Pancreas (tissue), 10 donors: ENCODE results near the gene SFTPB. TPM values are rescaled to one million over a fixed set of nuclear protein-coding genes. Genes with fewer than 3 reads are reported as not detected.

Experiments
- ATAC-seq, 4 donors: fragments of 200-7000 bp; cut with Tn5 transposase; one replicate each; pipeline versions ENCODE4 v1.8.0 to v1.9.1; 2020; ENCODE audit warnings: mild to moderate bottlenecking in 4 of 4, moderate library complexity in 4 of 4
- DNase-seq, 6 donors: peaks; one replicate each; pipeline ENCODE4 v3.0.0-alpha.2; 2020
- FAIRE-seq: peaks from 2 replicates; lab custom pipeline; 2012; peaks lifted over from hg19 to GRCh38; lab: Jason Lieb, UNC
- H3K27ac ChIP-seq, 4 donors: fragments of 200-600 bp; sonication (generic); 1 replicate in 3 of 4; 2 replicates in 1 of 4; pipeline versions ENCODE4 v1.5.0 to v1.8.0; 2020
- H3K27me3 ChIP-seq, 4 donors: fragments of 200-600 bp; one replicate each; pipeline ENCODE4 v1.8.0; 2021
- H3K36me3 ChIP-seq, 3 donors: fragments of 200-600 bp; sonication (generic) in 1 of 3; one replicate each; pipeline versions ENCODE4 v1.5.0 to v1.8.0; 2020 to 2021
- H3K4me1 ChIP-seq, 3 donors: fragments of 200-600 bp; one replicate each; pipeline ENCODE4 v1.8.0; 2021
- H3K4me3 ChIP-seq, 4 donors: fragments of 200-600 bp; sonication (generic) in 2 of 4; one replicate each; pipeline versions ENCODE4 v1.5.0 to v1.8.0; 2020 to 2021
- H3K9me3 ChIP-seq, 4 donors: fragments of 200-600 bp; one replicate each; pipeline ENCODE4 v1.8.0; 2021
- WGBS, 2 donors: extraction: QIAGEN DNeasy Blood & Tissue Kit; methylation state at CpG; one replicate each; pipeline ENCODE4 v1.1.7; 2013; 5-methylcytosine and 5-hydroxymethylcytosine counted together
- intact Hi-C, 3 donors: fragments of 100-400 bp; cut with DNase I; formaldehyde crosslinking; loops; one replicate each; pipeline versions ENCODE4 v1.11.1 to v1.14.2; 2022
- polyA plus RNA-seq, 2 donors: library from polyadenylated mRNA; stranded (reverse); fragments of 200-250 nt; gene quantifications; one replicate each; pipeline ENCODE4 v1.2.3, GENCODE V29; 2013
- total RNA-seq, 6 donors: library from RNA; stranded (reverse); fragmentation: NEBNext Ultra II Directional in 4 of 6; extraction: Animal tissue kit (Norgen Biotek cat#: 25700) in 4 of 6; gene quantifications; one replicate each; pipeline versions ENCODE4 v1.2.1 to v1.2.4, GENCODE V29; 2021 to 2023
- TF ChIP-seq, protein P1 (sequence below), 4 donors: fragments of 200-600 bp; sonication (generic) in 3 of 4; IDR thresholded peaks; one replicate each; pipeline versions ENCODE4 v1.5.0 to v1.8.0; 2021; ENCODE audit warnings: antibody characterized with exemption in 4 of 4
- donor health status: healthy with polysubstance abuse.
- donor health status: DM: no; HTN: no; CAD: no; lungs with moderate emphysema.
- donor health status: DM: no; HTN: no; CAD: no.
- donor health status: control.
- donor health status: control.
- donor health status: Bipolar disorder and iron deficiency.
- donor health status: DM: yes; HTN: yes; CAD: no.
- donor health status: DM: no; HTN: no; CAD: no.
- donor health status: DM: no; HTN: no; CAD: no.
- donor health status: DM: yes; HTN: yes; CAD: no.

SFTPB gene
- total and polyA plus RNA-seq, 8 donors = 0.14 to 21.6 (median 2.0) TPM; not detected in 4

DNA sequence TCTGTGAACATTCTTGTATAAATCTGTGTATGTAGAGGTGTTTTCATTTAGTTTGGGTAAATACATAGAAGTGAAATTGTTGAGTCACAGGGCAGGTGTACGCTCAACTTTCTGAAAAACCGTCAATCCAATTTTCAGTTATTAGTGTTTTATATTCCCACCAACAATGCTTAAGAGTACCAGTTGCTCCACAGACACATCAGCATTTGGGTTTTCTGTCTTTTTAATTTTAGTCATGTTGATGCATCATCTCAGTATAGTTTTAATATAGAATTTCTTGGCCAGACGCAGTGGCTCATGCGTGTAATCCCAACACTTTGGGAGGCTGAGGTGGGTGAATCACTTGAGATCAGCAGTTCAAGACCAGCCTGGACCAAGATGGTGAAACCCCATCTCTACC, 22.9 kb upstream of the SFTPB start:
- 82 to 91% methylated on average over 4 of the region's 4 CpGs for WGBS, 2 donors
- no peak overlapping the region for H3K27ac ChIP-seq
- FAIRE-seq = no peak

DNA sequence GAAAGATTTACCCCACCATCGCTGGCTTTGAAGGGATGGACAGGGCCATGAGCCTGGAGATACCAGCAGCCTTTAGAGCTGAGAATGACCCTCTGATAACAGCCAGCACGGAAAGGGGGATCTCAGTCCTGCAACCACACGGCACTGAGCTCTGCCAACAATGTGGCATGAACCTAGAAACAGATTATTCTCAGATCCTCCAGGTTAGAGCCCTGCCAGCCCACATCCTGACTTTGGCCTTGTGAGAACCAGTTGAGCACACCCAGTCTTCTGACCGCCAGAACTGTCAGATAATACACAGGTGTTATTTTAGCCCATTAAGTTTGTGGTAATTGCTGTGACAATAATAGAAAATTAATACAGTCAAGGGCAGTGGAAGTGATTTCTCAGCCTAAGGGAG, 16.8 kb upstream of the SFTPB start:
- no peaks in the 10 kb centered on the region for H3K9me3 ChIP-seq
- no peaks in the 10 kb centered on the region for H3K4me1 ChIP-seq
- no peak overlapping the region for H3K4me3 ChIP-seq
- intact Hi-C loops = no loop called here
- TF ChIP-seq, protein P1, sequence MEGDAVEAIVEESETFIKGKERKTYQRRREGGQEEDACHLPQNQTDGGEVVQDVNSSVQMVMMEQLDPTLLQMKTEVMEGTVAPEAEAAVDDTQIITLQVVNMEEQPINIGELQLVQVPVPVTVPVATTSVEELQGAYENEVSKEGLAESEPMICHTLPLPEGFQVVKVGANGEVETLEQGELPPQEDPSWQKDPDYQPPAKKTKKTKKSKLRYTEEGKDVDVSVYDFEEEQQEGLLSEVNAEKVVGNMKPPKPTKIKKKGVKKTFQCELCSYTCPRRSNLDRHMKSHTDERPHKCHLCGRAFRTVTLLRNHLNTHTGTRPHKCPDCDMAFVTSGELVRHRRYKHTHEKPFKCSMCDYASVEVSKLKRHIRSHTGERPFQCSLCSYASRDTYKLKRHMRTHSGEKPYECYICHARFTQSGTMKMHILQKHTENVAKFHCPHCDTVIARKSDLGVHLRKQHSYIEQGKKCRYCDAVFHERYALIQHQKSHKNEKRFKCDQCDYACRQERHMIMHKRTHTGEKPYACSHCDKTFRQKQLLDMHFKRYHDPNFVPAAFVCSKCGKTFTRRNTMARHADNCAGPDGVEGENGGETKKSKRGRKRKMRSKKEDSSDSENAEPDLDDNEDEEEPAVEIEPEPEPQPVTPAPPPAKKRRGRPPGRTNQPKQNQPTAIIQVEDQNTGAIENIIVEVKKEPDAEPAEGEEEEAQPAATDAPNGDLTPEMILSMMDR (IDR thresholded peaks at IDR 0.05) = no peak
- no peaks in the 10 kb centered on the region for H3K36me3 ChIP-seq
- FAIRE-seq (no peak), ATAC-seq (no peak), DNase-seq (no peak)
- 51 to 56% methylated on average over 4 of the region's 4 CpGs for WGBS, 2 donors
- no peaks in the 10 kb centered on the region for H3K27me3 ChIP-seq
- H3K27ac ChIP-seq = no peak overlapping the region

More for the DNA sequence above, 22.9 kb upstream of the SFTPB start:
- H3K4me3 ChIP-seq = no peak overlapping the region
- TF ChIP-seq, protein P1 (IDR thresholded peaks at IDR 0.05) = no peak
- intact Hi-C loops = no loop called here
- no peaks in the 10 kb centered on the region for H3K36me3 ChIP-seq
- no peak for ATAC-seq
- H3K9me3 ChIP-seq = no peaks in the 10 kb centered on the region
- H3K27me3 ChIP-seq = no peaks in the 10 kb centered on the region
- no peaks in the 10 kb centered on the region for H3K4me1 ChIP-seq
- no peak for DNase-seq

DNA sequence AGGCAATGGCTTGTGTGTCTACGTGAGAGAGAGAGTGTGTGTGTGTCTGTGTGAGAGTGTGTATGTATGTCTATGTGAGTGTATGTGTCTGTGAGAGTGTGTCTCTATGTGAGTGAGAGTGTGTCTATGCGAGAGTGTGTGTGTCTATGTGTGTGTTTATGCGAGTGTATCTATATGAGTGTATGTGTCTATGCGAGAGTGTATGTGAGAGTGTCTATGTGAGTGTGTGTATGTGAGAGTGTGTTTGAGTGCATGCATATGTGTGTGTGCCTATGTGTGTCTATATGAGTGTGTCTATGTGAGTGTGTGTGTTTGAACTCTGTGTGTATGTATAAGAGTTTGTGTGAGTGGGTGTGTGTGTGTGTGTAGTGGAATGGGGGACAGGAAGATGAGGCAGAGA, 16.4 kb upstream of the SFTPB start:
- intact Hi-C loops = no loop called here
- no peak for ATAC-seq

DNA sequence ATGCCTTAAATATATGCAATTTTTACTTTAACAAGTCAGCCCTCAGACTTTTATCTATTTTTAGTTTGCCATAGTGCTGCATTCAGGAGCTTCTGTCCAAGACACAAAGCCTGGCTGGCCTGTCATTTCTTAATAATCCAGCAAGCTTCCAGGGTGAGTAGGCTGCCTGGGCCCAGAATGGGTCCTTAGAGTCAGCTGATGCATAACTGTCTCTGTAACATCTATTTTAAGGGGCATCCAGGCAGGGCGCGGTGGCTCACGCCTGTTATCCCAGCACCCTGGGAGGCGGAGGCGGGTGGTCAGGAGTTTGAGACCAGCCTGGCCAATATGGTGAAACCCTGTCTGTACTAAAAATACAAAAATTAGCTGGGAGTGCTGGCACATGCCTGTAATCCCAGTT, 14.4 kb upstream of the SFTPB start:
- 96 to 97% methylated on average over 5 of the region's 5 CpGs for WGBS, 2 donors
- no peak for ATAC-seq
- H3K9me3 ChIP-seq = no peaks in the 10 kb centered on the region
- no peaks in the 10 kb centered on the region for H3K36me3 ChIP-seq
- FAIRE-seq = no peak
- no peak overlapping the region for H3K4me3 ChIP-seq
- no peaks in the 10 kb centered on the region for H3K27me3 ChIP-seq
- no peak for DNase-seq
- H3K4me1 ChIP-seq = peaks cover 0 to 3% (median 0%) of the 10 kb centered on the region in 3 donors
- H3K27ac ChIP-seq = no peak overlapping the region
- TF ChIP-seq, protein P1 (IDR thresholded peaks at IDR 0.05) = no peak
- intact Hi-C loops = no loop called here

More for the DNA sequence above, 16.4 kb upstream of the SFTPB start:
- DNase-seq (no peak), FAIRE-seq (no peak)
- 88 to 92% methylated on average over 4 of the region's 4 CpGs for WGBS, 2 donors
- TF ChIP-seq, protein P1 (IDR thresholded peaks at IDR 0.05) = no peak
- Histone ChIP-seq H3K4me1 (no peaks in the 10 kb centered on the region), H3K27ac (no peak overlapping the region), H3K36me3 (no peaks in the 10 kb centered on the region), H3K9me3 (no peaks in the 10 kb centered on the region), H3K27me3 (no peaks in the 10 kb centered on the region), H3K4me3 (no peak overlapping the region)

DNA sequence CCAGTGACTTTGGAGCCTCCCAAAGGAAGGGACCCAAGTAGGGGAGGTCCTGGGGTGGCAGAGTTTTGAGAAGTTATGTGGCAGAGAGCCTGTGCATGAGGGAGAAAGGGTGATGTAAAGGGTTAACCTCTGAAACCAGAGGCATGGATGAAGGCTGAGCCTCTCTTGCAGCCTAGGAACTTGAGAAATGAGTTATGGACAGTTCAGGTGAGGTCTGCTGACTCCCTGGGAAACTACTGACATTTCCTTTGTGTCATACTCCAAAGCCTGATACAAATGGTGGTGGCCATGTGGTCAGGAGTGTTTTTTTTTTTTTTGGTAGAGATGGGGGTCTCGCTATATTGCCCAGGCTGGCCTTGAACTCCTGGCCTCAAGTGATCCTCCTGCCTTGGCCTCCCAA, 13.8 kb upstream of the SFTPB start:
- no peak overlapping the region for H3K4me3 ChIP-seq
- no peak overlapping the region for H3K27ac ChIP-seq
- intact Hi-C loops = no loop called here
- no peaks in the 10 kb centered on the region for H3K27me3 ChIP-seq
- DNase-seq (no peak), ATAC-seq (no peak), FAIRE-seq (no peak)
- no peaks in the 10 kb centered on the region for H3K9me3 ChIP-seq
- 84 to 87% methylated on average over 1 of the region's 1 CpG for WGBS, 2 donors
- TF ChIP-seq, protein P1 (IDR thresholded peaks at IDR 0.05) = no peak
- H3K36me3 ChIP-seq = no peaks in the 10 kb centered on the region
- peaks cover 0 to 3% (median 0%) of the 10 kb centered on the region in 3 donors for H3K4me1 ChIP-seq
